Colon (tissue), 2 donors: ENCODE measurements around the gene CCP110.

Experiments used
- FAIRE-seq: peaks from 2 replicates; lab custom pipeline; 2012; peaks lifted over from hg19 to GRCh38; lab: Jason Lieb, UNC
- donor health status: control.
- donor health status: control.

The CCP110 gene

DNA sequence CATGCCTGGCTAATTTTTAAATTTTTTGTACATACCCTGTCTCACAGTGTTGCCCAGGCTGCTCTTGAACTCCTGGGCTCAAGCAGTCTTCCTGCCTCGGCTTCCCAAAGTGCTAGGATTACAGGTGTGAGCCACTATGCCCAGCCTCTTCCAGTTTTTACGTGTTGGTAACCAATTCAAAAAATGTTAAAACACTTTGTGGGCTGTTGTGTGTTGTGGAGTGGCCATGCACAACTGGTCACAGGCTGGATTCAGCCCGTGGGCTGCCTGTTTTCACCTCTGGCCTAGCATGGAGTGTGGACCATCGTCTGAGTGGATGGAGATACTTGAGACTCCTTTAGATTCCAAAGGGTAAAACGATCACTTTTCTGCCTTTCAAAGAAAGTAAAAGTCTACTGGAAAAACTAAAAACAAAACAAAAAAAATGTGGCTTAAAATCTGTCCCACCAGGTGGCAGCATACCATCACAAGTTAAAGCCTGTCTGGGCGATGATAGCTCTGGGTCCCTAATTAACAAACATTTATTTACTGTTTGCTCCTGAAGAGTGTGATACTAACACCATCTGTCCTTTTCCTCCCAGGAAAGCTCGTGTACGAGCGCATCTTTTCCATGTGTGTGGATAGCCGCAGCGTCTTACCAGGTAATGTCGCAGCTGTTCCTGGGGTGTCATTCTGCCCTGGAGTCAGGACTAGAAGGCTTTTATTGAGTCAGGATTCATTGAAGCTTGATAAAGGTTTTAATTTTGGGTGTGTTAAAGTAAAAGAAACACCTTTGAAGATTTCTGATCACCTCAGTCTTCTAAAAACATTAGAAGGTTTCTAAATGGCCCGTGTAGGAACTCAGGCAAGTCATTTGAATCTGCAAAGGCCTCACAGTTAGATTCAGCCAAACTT, 77.6 kb downstream of the CCP110 start:
- no peak for FAIRE-seq
